GM12865 (cell line): ENCODE data around the gene EIF3L.

Source experiments
- DNase-seq: peaks from one replicate; pipeline ENCODE4 v3.0.0; 2010; ENCODE audit warnings: low read depth
- H3K4me3 ChIP-seq: 2 replicates; pipeline ENCODE4 v1.5.1; 2011; ENCODE audit warnings: mild to moderate bottlenecking, low read depth, low read length, control low read depth
- TF ChIP-seq, protein P1 (sequence below): IDR thresholded peaks from 2 replicates; pipeline ENCODE4 v1.5.1; 2011; ENCODE audit warnings: low read length, control low read depth, low read depth, inconsistent platforms; ENCODE audit not compliant: insufficient read depth; ENCODE audit errors: missing control alignments

The EIF3L gene

DNA sequence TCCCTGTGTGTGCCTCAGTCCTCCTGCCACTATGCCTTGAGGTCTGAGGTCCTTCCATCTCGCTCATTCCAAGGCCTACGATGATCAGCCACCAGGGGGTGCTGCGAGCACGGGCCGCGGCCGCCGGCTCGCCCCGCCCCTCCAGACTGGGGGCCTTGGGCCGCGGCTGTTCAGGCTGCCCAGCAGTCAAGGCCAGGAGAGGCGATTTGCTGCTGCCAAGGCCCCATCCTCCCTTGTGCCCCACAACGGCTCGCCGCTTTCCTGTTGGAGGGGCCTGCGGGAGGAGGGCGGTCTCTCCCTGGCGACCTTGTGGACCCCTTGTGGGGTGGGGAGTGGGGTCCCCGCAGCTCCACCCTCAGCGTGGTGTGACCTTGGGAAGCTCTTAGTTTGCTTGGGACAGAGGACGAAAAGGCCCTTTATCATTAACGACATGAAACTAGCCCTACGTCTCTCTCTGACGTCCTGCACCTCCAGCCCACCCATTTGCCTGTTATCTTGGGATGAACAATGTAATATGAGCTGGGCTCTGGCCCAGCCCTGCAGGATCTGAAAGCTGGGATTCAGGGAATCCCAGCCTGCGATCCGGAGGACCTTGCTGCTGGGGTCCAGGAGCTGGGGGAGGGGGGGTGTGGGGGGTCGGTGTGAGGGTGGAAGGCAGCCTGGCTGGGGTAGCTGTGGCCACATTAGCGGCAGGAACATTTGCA is 31.4 kb upstream of the EIF3L start:
- TF ChIP-seq, protein P1, sequence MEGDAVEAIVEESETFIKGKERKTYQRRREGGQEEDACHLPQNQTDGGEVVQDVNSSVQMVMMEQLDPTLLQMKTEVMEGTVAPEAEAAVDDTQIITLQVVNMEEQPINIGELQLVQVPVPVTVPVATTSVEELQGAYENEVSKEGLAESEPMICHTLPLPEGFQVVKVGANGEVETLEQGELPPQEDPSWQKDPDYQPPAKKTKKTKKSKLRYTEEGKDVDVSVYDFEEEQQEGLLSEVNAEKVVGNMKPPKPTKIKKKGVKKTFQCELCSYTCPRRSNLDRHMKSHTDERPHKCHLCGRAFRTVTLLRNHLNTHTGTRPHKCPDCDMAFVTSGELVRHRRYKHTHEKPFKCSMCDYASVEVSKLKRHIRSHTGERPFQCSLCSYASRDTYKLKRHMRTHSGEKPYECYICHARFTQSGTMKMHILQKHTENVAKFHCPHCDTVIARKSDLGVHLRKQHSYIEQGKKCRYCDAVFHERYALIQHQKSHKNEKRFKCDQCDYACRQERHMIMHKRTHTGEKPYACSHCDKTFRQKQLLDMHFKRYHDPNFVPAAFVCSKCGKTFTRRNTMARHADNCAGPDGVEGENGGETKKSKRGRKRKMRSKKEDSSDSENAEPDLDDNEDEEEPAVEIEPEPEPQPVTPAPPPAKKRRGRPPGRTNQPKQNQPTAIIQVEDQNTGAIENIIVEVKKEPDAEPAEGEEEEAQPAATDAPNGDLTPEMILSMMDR, result peak; percentile 94
- peak; percentile 79 for DNase-seq
- H3K4me3 ChIP-seq, result peak overlapping the region; percentile 23; the same call in 1 of the 2 replicates

- H3K4me3 ChIP-seq, result peak overlapping the region; percentile 23
- peak; percentile 81 for DNase-seq
- TF ChIP-seq, protein P1, result peak; percentile 43
Observed at GRCh38 chr22:37818409-37819104, 30.7 kb upstream of the EIF3L start.

GRCh38 chr22:37819105-37819433 is 30.1 kb upstream of the EIF3L start:
- TF ChIP-seq, protein P1, result no peak
- H3K4me3 ChIP-seq, result 0 out of 2 replicates have a peak overlapping the region, but pooled peaks have one; percentile 23
- no peak for DNase-seq

- DNase-seq, result no peak
- H3K4me3 ChIP-seq, result no peak overlapping the region
- TF ChIP-seq, protein P1, result no peak
Observed at GRCh38 chr22:37820350-37820749, 28.9 kb upstream of the EIF3L start.

GRCh38 chr22:37822079-37822833 is 27.0 kb upstream of the EIF3L start:
- H3K4me3 ChIP-seq, result no peak overlapping the region
- no peak for DNase-seq
- TF ChIP-seq, protein P1, result no peak

- TF ChIP-seq, protein P1, result no peak
- peak within 1 kb of the TSS; percentile 43 for H3K4me3 ChIP-seq
- no peak for DNase-seq
Observed at GRCh38 chr22:37823134-37823985, 25.9 kb upstream of the EIF3L start, which contains the start of gene GALR3. GALR3 (plus strand) TSS chr22:37823382; CDS start chr22:37823407, 25 bp downstream.
